NCI-H1694 (cell line): ENCODE data around the gene UST.

ENCODE experiments used
- DNase-seq: peaks from one replicate; lab custom pipeline; 2025; lab: John Stamatoyannopoulos, UW

The UST gene

GRCh38 chr6:149063468-149063867 is 316.6 kb downstream of the UST start:
- no peak for DNase-seq

DNA sequence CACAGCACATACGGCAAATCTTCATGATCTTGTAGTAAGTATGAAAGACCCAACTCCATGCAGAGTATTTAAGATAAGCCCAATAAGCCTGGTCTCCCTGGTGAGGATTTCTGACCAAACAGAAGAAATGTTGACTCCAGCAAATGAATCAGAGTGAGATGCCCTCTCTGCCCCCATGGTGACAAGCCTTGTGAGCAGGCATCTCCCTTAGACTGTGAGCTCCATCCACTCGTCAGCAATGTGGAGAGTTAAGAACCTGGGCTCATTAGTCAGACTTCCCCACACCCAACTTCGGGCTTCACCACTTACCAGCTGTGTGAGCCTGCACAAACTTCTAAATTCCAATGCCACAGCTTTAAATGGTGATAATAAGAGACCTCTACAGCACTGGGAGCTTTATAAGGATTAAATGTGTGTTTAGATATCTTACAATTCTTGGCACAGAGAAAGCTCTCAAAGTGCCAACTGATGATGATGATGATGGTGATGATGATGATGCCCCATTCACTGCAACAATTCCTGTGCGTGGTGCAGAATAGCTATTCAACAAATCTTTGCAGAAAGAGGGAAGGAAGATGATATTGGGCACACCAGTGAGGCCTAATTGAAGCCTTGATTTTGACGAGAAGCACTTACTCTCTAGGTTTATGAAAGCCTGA is 317.3 kb downstream of the UST start:
- DNase-seq: no peak

DNA sequence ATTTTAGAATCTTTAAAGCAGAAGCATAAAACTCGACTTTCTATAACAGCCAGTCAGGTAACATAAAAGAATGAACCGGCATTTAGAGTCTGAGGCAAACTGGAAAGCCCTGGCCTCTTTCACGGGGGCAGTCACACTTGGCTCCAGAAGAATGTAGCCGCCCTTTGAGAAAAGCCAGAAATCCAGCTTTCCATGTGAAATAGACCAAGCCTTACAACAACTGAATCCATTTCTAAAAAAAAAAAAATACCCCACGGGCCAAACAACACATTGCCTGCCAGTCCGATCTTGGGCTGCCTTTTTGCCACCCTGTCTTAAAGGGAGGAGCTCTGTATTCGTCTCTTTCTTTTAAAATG is 317.8 kb downstream of the UST start:
- DNase-seq: no peak

DNA sequence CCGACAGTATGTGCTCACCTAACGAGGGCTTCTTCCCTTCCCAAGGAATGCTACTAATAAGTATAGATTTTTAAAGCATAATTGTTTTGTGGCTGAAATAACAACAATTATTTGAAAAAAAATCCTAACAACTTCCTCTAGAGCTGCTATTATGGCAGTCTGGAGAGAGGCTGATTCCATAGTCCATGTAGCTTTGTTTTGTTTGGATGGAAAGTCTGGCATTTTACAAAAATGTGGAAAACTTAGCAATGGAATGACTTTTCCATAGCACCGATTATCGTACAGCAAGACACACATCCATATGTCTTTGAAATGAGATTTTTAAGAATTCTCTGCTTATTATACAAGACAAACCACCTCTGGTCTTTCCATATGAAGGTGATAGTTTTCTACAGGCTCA is 318.3 kb downstream of the UST start:
- no peak for DNase-seq

- no peak for DNase-seq
Measured at GRCh38 chr6:149065658-149066556, 319.1 kb downstream of the UST start.

DNA sequence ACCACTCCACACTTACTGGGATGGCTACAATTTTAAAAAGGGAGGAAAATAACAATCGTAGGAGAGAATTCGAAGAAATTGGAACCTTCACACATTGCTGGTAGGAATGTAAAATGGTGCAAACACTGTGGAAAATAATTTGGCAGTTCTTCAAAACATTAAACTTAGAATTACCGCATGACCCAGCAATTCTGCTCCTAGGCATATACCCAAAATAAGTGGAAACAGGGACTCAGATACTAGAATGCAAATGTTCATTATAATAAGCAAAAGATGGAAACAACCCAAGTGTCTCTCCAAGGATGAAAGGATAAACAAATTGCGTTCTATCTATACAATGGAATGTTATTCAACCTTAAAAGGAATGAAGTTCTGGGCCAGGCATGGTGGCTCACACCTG is 325.2 kb downstream of the UST start:
- DNase-seq: no peak

GRCh38 chr6:149074832-149075258 is 328.0 kb downstream of the UST start:
- no peak for DNase-seq

- DNase-seq: no peak
Measured at GRCh38 chr6:149075616-149076354, 329.0 kb downstream of the UST start.

DNA sequence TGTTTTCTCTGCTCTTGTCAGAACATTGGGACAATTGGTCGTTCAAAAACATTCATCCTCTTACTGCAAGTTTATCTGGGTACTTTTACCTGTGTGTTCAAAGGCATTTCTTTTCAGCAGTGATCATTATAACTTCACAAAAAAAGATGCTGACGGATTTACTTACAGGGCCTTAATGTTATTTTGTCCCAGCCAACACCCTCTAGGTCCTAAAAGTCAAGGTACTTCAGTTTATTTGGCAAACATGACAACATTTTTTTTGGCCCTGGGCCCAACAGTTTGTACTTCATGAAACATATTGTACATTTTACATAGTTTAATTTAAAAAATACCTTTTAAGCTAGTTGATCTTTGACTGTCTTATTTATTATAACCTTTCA is 329.5 kb downstream of the UST start:
- no peak for DNase-seq

GRCh38 chr6:149077208-149077607 is 330.4 kb downstream of the UST start:
- DNase-seq: no peak

DNA sequence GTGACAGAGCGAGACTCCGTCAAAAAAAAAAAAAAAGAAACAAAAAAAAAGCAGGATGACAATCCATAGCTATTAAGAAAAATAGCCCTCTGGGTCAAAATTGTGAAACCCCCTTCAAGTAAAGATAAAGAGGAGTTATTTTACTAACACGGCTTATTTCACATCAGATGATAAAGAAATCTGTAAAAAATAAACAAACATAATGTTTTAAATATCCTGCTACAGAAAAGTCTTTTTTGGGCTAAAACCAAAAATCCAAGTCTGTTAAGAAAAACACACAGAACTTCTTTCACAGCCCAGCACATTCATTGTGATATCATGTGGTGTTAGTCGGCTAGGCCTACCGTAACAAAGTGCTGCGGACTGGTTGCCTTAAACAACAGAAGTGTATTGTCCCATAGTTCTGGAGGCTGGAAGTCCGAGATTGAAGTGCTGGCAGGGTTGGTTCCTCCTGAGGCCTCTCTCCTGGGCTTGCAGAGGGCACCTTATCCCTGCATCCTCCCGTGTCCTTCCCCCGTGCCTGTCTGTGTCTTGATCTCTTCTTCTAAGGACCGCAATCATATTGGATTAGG is 331.5 kb downstream of the UST start:
- no peak for DNase-seq

- no peak for DNase-seq
Measured at GRCh38 chr6:149079456-149079855, 332.6 kb downstream of the UST start.

- DNase-seq: no peak
Measured at GRCh38 chr6:149079911-149080491, 333.2 kb downstream of the UST start.

DNA sequence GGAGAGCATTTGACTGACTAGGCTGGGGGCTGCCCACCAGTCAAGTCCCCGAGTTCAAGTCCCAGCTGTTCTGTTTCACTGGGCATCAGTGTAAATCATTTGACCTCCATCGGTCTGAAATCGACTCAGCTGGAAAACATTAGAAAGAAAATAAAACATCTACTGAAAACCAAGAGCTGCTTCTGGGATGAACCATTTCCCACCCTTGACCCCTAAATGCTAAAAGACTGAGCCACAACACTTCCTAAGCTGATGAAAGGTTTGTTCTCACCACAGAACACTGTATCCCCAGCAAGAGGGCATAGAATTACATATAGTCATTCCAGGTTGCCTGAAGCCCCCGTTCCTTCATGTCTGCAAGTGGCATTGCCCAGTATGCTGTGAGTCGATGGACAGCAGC is 333.7 kb downstream of the UST start:
- DNase-seq: no peak

- no peak for DNase-seq
Measured at GRCh38 chr6:149081281-149081680, 334.5 kb downstream of the UST start.

DNA sequence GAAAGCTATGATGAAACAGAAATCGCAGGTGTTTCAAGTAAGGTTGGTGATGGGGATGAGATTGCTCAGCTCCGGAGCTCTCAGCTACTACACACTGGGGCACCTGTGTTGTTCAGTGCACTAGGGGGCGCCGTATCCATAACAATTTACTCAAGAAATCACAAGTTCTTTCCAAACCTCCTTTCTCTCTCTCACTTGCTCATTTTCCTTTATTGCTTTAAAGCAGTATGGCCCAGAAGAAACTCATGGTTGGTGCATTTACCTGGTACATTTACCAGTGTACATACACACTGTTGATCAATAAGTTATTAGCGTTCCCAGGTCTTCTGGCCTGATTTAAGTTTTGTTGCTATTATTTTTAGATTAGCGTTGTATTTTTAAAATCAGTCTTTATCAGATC is 335.5 kb downstream of the UST start:
- peak; percentile 16 for DNase-seq

GRCh38 chr6:149084026-149084425 is 337.2 kb downstream of the UST start:
- no peak for DNase-seq

DNA sequence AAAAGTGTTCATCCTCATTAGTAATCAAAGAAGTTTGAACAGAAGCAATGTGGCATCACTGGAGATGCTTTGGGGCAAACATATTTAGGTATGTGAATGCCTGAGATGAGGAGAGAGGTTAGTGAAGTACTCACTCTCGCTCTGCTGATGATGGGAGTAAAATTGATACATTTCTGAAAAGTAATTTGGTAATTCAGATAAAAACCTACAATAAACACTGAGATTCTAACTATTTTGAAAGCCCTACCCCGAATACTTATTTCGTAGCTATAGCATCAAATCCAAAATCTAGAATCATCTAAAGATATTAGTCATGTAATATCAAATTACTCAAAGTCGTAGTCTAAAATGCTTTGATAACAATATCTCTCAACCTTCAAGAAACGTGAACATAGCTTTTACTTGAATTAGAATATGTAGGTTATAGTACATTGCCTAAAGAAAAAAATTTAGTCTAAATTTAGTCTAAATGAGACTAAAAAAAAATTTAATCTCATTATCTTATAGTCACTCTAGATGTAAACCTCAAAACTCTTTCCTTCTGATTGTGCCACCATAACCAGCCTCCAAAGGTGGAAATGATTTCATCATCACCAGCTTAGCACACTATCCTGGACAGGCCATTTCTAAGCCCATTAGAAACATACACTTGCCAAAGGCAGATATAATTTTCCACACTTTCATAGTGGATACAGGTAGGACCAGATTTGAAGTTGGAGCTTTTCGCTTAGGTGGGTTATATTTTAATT is 338.2 kb downstream of the UST start:
- no peak for DNase-seq

DNA sequence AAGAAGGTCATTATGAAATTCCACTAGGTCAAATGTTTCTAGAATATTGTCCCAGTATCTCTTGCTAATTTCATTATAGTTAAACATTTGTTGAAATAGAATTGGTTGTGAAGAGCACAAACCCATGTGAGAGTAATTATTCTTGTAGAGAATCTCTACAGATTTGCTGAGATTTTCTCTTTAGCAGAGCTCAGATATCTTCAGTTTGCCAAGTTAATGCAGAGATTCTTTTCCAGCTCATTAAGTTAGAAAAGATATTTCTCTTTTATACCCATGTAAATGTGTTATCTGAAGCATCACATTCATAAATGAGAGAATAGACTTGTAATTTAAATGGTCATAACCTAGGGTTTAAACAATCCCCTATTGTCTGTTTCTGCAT is 338.7 kb downstream of the UST start:
- DNase-seq: no peak

DNA sequence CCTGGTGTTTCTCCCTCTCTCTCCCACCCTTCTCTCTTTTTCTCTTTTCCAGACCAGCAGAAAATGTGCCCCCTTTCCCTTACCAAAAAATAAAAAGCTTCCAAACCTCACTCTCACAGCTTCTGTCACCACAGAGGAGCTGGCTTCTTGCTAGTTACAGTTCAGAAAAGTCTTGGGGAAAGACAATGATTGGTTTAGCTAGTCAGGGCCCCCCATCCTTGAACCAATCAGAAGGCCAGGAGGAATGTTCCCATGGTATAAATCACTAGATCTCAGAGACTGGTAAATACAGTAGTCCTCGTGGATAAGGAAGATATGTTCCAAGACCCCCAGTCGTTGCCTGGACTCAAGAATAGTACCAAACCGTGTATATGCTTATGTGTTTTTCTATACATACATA is 339.5 kb downstream of the UST start:
- no peak for DNase-seq

- no peak for DNase-seq
Measured at GRCh38 chr6:149087898-149088297, 341.1 kb downstream of the UST start.

GRCh38 chr6:149088361-149088760 is 341.5 kb downstream of the UST start:
- DNase-seq: no peak
